COLO668 (cell line): ENCODE measurements around the gene PAK5.
A peak's percentile ranks its signal among the peaks of the same experiment; 100 is the strongest.

Source experiments
- DNase-seq: peaks from one replicate; lab custom pipeline; 2025; ENCODE audit not compliant: unreplicated experiment; lab: John Stamatoyannopoulos, UW

The PAK5 gene

DNA sequence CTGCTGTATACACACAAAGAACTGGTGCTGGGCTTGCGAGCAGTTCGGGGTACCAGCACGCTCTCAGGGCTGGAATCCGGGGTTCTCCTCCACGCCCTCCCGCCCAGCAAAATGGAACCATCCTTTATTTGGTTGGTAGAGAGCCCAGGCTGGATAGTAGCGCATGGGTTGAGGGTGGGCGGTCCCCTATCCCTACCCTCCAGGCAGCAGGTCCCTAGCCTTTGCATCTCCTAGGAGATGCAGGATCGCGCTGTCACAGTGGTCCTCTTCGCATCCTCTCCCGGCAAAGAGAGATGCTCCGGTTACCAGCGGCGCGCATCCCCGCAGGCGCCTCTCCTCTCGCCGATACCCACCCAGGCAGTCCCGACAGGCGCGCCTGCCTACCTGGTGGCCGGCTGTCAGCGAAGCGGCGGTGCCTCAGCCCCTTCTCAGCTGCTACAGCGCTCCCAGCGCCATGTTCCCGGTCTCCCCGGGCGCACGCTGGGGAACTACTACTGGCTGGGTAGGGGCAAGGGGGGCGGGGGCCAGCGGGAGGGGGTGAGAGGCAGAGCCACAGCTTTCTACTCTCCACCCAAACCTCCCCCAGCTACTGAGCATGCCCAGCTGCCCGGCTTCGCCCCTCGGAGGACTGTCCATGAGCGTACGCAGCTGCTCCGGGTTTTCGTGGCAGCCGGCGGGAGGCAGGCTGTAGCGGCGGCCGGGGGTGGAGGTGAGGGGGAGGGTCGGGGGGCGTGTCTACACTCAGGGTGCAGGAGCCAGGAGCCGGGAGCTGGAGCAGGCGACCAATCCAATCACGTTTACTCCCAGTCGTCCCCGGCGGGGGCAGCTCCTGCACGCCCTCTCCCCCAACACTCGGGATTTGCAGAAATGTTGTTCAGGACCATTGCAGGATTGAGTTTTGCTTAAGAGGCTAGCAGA, at the start of gene PAK5:
Gene PAK5 (minus strand): TSS at position 699 of the 918 bp plus-strand sequence. CDS start 194,748 bp downstream, outside the sequence.
- peak; percentile 66 for DNase-seq

GRCh38 chr20:9887706-9888105, 48.8 kb upstream of the PAK5 start:
- DNase-seq: no peak

DNA sequence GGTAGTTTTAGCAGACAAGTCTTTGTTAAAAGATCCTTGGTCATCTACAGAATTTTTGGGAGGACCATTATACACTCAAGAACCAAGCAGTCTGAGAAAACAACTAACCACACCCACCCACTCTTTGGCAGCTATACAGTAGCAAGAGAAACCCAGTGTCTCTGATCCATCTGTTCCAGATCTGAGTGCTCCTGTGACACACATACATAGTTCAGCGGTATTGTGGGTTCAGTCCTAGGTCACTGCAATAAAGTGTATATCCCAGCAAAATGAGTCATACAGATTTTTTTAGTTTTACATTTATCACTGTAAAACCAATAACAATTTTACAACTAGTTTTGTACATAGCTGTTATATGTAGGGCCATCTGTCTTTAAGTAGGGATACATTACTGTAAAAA, 47.4 kb upstream of the PAK5 start:
- no peak for DNase-seq

DNA sequence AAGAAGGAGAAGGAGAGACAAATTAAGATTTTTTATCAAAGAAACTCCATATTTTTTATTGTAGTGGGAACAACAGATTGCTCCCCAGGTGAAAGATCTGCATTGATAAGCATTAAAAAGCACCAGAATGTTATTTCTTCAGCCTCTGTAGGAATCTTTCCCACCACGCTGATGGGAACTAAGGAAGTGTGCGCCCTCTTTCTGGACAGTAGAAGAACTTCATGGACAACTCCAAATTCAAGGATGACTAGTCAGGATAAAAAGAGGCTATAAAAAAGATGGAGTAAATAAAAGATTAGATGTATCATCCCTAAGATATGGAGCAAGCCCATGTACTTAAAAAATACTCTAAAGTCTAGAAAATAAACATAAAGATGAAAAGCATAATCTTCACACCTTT, 45.8 kb upstream of the PAK5 start:
- DNase-seq: no peak

DNA sequence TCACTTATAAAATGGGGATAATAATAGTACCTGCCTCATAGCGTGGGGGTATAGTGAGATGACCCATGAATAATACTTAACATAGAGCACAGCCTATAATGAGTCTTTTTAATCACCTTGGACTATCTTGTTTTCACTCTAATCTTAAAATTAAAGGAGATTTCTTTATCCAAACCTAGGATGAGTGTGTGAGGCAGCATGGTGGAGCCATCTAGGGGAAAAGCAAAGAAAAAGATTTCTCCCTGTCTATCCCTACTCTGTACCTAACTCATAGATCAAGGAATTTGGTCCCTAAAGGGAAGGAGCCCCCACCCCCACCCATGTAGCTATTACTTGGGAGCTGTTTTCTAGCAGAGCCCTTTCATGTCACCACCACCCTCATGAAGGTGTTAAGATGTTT, 45.2 kb upstream of the PAK5 start:
- DNase-seq: no peak

DNA sequence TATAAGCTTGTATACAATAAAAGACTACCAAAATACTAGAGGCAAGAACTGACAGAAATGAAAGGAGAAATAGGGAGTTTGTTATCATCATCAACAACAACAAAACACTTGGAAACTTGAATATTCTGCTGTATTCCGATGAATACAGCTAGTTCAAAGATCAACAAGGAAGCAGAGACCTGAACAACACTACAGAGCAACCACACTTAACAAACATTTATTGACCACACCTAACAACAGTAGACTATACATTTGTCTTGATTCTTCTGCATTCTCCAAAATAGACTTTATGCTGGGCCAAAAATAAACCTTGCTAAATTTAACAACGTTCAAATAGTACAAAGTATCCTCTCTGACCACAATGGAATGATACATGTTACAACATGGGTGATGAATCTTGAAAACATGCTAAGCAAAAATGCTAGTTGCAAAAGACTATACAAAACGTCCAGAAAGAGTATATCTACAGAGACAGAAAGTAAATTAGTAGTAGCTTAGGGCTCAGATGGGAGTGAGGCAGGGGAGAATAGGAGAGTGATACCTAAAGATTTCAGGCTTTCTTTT, 39.1 kb upstream of the PAK5 start:
- no peak for DNase-seq

- no peak for DNase-seq
Observed at GRCh38 chr20:9867196-9867980, 28.5 kb upstream of the PAK5 start.

- no peak for DNase-seq
Observed at GRCh38 chr20:9852566-9852965, 13.7 kb upstream of the PAK5 start.

DNA sequence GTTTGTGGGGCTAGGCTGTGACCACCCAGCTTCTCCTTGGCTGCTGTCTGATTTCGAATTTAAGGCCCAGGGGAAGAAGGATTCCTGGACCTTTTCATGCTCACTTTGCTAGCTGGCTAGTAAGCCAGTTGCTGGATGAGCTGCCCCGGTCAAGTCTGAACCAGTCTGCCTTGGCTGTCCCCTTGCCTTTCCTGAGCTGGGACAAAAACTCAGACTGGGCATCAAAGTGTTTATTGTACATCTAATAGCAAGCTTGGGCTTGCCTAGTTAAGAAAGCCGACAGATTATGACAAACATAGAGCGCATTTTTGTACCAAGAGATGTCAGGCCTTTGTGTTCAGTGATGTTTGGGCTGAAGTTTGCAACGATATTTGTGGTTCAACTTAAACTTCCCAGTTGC, 750 bp upstream of the PAK5 start:
- DNase-seq: no peak

GRCh38 chr20:9838035-9838377, 870 bp downstream of the PAK5 start:
- peak; percentile 15 for DNase-seq

- DNase-seq: no peak
Observed at GRCh38 chr20:9837634-9838033, 1.2 kb downstream of the PAK5 start.

DNA sequence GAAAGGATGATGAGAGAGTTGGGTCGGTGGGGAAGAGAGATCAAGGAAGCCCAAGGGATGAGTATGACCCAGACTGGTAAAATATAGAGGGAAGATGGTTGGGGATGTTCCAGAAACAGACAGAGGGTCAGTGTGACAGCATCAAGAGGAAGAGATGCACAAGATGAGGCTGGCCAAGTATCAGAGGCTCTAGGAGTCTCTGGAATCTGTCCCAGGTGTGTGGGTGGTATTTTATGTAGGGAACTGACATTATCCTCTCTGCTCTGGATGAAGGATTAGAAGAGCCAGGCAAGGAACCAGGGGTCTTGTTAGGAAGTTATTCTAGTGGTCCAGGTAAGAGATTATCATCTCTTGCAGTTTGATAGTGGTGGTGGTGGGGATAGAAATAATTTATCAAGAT, 3.6 kb downstream of the PAK5 start:
- DNase-seq: no peak

DNA sequence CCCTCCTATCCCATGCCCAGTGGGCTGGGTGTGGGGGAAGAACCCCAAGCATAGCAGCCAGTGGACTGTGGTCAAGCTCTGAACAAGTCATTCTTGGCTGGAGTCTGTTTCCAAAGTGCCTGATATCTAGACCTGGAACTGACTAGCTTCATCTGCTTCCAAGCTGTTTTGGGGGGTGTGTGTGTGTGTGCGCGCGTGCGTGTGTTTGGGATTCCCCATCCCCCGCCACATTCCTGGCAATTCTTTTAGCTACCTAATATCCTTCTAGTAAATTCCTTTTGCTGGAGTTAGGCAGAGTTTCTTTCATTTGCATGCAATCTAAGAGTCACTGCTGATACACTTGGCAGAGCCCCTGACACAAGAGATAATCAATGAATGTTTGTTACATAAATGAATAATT, 7.8 kb downstream of the PAK5 start:
- no peak for DNase-seq

- no peak for DNase-seq
Observed at GRCh38 chr20:9829835-9830234, 9.0 kb downstream of the PAK5 start.

GRCh38 chr20:9817654-9818053, 21.2 kb downstream of the PAK5 start:
- no peak for DNase-seq

DNA sequence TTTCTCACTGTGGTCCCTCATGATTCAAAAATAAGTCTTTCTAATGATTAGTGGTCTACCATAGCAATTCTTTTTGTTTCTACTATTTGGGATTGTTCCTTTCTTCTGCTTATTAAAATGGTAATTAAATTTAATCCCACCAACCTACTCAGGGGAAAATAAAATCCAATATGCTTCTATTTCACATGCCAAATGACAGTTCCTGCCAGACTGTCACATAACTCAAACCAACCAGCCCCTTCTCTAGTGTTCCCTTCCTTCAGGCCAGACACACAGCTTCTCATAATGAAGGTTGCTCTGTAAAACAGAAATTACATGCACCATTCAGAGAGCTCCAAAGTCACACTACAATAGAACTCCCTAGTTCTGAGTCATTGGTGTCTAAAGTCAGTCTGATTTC, 23.2 kb downstream of the PAK5 start:
- no peak for DNase-seq

DNA sequence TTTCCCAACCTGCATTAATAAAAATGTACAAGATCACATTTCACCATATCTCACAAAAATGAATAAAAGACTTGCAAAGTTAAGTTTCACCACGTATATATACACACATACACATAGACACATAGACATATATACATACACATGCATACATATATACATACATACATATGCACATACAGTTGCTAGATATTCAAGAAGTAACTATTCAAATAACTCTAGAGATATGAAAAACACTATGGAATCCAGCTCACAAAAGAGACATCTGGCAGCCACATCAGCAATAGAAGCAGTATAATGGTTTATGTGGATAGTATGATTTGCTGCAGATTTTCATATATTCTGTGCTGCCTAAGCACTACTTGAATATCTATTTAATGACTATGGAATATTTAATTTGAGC, 28.1 kb downstream of the PAK5 start:
- no peak for DNase-seq

DNA sequence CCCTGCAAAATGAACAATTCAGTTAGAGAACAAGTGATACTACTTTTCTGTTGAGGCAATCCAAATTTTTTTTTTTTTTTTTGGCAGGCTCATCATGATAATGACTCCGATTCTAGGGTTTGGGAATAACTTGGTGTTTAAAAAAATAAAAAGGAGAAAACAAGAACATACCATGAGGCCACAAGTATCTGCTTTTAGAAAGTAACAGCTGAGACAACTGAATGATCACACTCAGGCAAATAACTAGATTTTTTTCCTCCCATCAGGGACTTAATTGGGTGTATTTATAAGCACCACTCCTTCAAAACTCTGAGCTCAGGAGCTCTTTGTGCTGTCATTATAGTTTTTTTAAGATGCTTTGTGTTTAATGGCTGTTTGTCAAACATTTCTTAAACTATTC, 29.6 kb downstream of the PAK5 start:
- no peak for DNase-seq

GRCh38 chr20:9808166-9808565, 30.7 kb downstream of the PAK5 start:
- DNase-seq: no peak

DNA sequence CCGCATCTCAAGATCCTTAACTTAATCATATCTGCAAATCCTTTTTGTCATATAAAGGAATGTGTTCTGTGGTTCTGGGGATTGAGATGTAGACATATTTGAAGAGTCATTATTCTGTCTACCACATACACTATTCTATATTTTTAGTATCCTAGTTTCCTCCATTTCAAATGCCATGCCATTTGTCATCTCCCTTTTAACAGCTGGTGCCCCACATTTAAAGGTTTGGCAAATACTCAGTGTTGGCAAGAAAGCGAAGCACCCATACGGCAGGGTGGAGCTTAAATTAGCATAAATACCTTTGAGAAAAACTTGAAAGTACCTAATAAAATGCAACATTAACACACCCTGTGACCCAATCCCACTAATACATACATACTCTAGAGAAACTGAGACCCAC, 31.7 kb downstream of the PAK5 start:
- no peak for DNase-seq

DNA sequence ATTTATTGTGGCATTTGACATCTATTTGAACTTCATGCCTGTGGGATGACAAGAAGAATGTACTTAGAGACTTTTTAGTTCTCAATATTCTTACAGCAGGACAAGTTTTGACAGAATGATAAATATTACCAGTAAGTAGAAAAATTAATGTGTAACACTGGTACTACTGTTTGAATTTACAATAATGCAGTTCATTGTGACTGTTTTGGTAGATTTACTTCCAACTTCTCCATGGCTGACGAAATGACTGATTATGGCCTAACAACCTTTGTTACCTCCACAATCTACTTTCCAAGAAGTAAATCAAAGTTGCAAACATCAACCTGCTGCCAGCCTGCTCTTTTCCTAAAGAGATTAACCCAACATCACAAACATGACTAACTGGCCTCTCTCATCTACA, 38.5 kb downstream of the PAK5 start:
- no peak for DNase-seq

DNA sequence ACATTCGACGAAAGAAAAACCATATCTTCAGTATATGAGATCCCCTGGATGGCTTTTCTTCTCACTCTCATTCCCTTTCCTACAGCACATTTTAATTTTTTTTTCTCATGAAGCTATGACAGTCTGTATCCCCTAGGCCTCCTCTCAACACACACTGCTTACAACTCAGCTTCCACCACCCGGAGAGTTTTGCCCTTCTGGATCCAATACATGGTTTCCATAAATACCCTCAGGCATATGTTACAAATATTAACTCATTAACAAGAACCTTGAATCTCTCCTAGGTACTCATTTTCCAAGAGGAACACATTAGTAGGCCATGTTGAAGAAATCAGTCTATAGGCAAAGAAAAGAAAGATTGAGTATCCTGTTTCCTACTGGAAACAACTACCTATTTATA, 44.0 kb downstream of the PAK5 start:
- DNase-seq: no peak
